Upper lobe of left lung (tissue), 6 donors: ENCODE results near the gene NDUFB4. TPM values are rescaled to one million over a fixed set of nuclear protein-coding genes. Genes with fewer than 3 reads are reported as not detected.

Experiments
- ATAC-seq, 2 donors: fragments of 200-7000 bp; cut with Tn5 transposase; one replicate each; pipeline ENCODE4 v1.9.1; 2022; ENCODE audit warnings: mild to moderate bottlenecking in 2 of 2, moderate library complexity in 2 of 2; ENCODE audit not compliant: low FRiP score in 2 of 2
- DNase-seq, 2 donors: peaks; one replicate each; pipeline ENCODE4 v3.0.0-alpha.2; 2019 to 2020
- H3K27ac ChIP-seq, 4 donors: fragments of 200-600 bp; sonication (generic); one replicate each; pipeline ENCODE4 v1.5.1; 2016 to 2019
- H3K27me3 ChIP-seq, 4 donors: fragments of 200-600 bp; sonication (generic); one replicate each; pipeline ENCODE4 v1.5.1; 2017 to 2019
- H3K36me3 ChIP-seq, 4 donors: fragments of 200-600 bp; sonication (generic); one replicate each; pipeline ENCODE4 v1.5.1; 2016 to 2019
- H3K4me1 ChIP-seq, 4 donors: fragments of 200-600 bp; sonication (generic); one replicate each; pipeline ENCODE4 v1.5.1; 2018 to 2019
- H3K4me3 ChIP-seq, 4 donors: fragments of 200-600 bp; sonication (generic); one replicate each; pipeline ENCODE4 v1.5.1; 2017 to 2019; ENCODE audit warnings: mild to moderate bottlenecking in 2 of 4, moderate library complexity in 1 of 4
- H3K9me3 ChIP-seq, 4 donors: fragments of 200-600 bp; sonication (generic); one replicate each; pipeline ENCODE4 v1.5.1; 2018 to 2019
- CTCF ChIP-seq, 6 experiments: fragments of 450-650 bp in 4 of 6; fragments of 200-600 bp in 2 of 6; sonication (generic) in 2 of 6; IDR thresholded peaks; one replicate each; pipeline ENCODE4 v1.5.1; 2016 to 2019; ENCODE audit warnings: antibody characterized with exemption in 6 of 6
- EP300 ChIP-seq, 4 donors: sonication (generic); formaldehyde crosslinking; IDR thresholded peaks; one replicate each; pipeline ENCODE4 v1.5.1; 2017; ENCODE audit warnings: antibody characterized with exemption in 4 of 4, control low read depth in 2 of 4
- POLR2A ChIP-seq, 4 donors: fragments of 450-650 bp; IDR thresholded peaks; one replicate each; pipeline ENCODE4 v1.5.1; 2016 to 2017; ENCODE audit warnings: antibody characterized with exemption in 4 of 4, mild to moderate bottlenecking in 2 of 4
- POLR2AphosphoS5 ChIP-seq, 2 donors: sonication (generic); formaldehyde crosslinking; IDR thresholded peaks; one replicate each; pipeline ENCODE4 v1.5.1; 2017; ENCODE audit warnings: antibody characterized with exemption in 2 of 2
- WGBS, 2 donors: methylation state at CpG; one replicate each; pipeline ENCODE4 v1.1.5; 2017 to 2018; 5-methylcytosine and 5-hydroxymethylcytosine counted together
- total RNA-seq, 6 donors: library from RNA; depleted of rRNA in 4 of 6; stranded (reverse); fragments of >200 nt in 4 of 6; gene quantifications; one replicate each; pipeline versions ENCODE4 v1.1.0 to v1.2.1, GENCODE V29; 2016 to 2021
- donor health status: DM: no; HTN: no; CAD: no; lungs with moderate emphysema.
- donor health status: DM: no; HTN: yes; CAD: no; lungs with severe emphysema.

NDUFB4 gene
- total RNA-seq, 6 donors from 2014 or later = 29.2 to 105 (median 79.4) TPM

DNA sequence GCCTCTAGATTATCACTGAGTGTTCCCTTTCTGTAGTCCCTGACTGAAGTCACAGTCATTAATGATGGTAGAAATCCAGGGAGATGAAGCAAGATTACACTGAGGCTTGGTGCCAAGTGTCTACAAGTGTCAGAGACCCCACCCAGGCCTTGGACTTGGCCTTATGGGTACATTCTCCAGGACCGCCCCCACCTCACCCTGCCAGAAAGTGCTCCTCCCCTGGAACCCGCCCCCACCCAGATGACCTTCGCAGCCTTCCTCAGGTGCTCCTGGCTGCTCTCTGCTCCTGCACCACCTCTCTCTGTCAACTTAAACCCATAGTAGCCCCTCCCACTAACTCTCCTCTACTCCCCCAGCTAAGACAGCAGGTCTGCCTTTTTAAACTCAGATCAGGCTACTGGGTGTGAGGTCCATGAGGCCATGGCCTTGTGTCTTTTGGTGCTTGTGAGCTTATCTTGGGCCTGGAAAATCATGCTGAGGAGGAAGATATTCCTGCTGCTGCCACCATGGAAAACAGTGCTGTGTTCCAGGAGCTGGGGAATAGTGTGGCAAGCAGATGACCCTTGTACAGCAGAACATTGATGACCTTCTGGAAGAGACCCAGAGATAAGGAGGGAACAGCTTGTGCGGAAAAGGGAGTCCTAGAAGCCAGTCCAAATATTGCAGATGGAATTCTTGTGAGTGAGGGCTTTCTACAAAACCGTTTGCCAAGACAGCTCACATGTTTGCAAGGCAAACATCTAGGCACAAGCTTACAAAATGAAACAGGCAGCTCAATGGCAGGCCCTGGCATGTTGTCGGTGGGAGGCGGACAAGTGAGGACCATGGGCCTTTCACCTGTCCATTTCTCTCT is 40.3 kb upstream of the NDUFB4 start:
- DNase-seq = no peak
- 71 to 77% methylated on average over 7 of the region's 7 CpGs for WGBS, 2 donors
- Histone ChIP-seq H3K36me3 (no peaks in the 10 kb centered on the region), H3K27me3 (no peaks in the 10 kb centered on the region), H3K4me1 (peaks cover 13 to 22% (median 14%) of the 10 kb centered on the region in 4 donors), H3K9me3 (no peaks in the 10 kb centered on the region), H3K27ac (peak overlapping the region in 1 of 4 donors; percentile 32), H3K4me3 (no peak overlapping the region)
- TF ChIP-seq CTCF (IDR thresholded peaks at IDR 0.05) (peak in 1 of 6 experiments; percentile 5), EP300 (IDR thresholded peaks at IDR 0.05) (peak in 1 of 4 donors; percentile 8), POLR2AphosphoS5 (IDR thresholded peaks at IDR 0.05) (peak in 1 of 2 donors; percentile 14), POLR2A (IDR thresholded peaks at IDR 0.05) (no peak)
- peak in 1 of 2 donors; percentile 15 for ATAC-seq

GRCh38 chr3:120557115-120557514 is 39.0 kb upstream of the NDUFB4 start:
- H3K4me1 ChIP-seq = peaks cover 13 to 29% (median 14%) of the 10 kb centered on the region in 4 donors
- H3K27ac ChIP-seq = no peak overlapping the region
- no peaks in the 10 kb centered on the region for H3K36me3 ChIP-seq
- no peak overlapping the region for H3K4me3 ChIP-seq
- ATAC-seq = no peak
- TF ChIP-seq POLR2A (IDR thresholded peaks at IDR 0.05) = no peak
- TF ChIP-seq CTCF (IDR thresholded peaks at IDR 0.05) = no peak
- no peak for TF ChIP-seq POLR2AphosphoS5 (IDR thresholded peaks at IDR 0.05)
- TF ChIP-seq EP300 (IDR thresholded peaks at IDR 0.05) = no peak
- no peaks in the 10 kb centered on the region for H3K9me3 ChIP-seq
- H3K27me3 ChIP-seq = no peaks in the 10 kb centered on the region
- no peak for DNase-seq

DNA sequence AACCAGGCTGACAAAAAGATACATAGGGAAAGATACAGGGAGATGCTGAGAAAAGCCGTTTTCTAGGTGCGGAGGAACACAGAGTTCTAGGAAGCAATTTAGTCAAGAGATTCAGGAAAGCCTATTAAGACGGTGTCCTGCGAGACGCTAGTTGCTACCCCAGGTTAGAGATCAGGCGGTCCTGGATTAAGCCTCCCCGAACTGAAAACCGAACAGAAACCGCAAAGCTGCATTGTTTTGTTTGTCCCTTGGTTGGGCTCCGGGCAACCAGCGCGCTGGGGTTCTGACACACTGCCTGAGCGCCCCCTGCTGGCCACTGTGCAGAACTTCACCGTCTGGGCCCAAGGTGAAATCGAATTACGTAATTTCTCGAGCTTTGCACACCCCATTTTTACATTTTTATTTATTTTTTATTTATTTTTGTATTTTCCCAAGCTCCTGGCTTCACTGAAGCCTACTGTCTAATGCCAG is 37.3 kb upstream of the NDUFB4 start:
- WGBS, 2 donors = 0% methylated on average over 17 of the region's 17 CpGs
- no peaks in the 10 kb centered on the region for H3K27me3 ChIP-seq
- ATAC-seq (peak; percentile 88 to 94), DNase-seq (peak; percentile 88 to 89)
- peaks cover 13 to 29% (median 14%) of the 10 kb centered on the region in 4 donors for H3K4me1 ChIP-seq
- H3K9me3 ChIP-seq = no peaks in the 10 kb centered on the region
- TF ChIP-seq EP300 (IDR thresholded peaks at IDR 0.05) (no peak), CTCF (IDR thresholded peaks at IDR 0.05) (peak; percentile 89 to 97 (median 93))
- peak overlapping the region; percentile 35 to 49 (median 40) for H3K4me3 ChIP-seq
- no peaks in the 10 kb centered on the region for H3K36me3 ChIP-seq
- H3K27ac ChIP-seq = peak overlapping the region; percentile 44 to 82 (median 69)

DNA sequence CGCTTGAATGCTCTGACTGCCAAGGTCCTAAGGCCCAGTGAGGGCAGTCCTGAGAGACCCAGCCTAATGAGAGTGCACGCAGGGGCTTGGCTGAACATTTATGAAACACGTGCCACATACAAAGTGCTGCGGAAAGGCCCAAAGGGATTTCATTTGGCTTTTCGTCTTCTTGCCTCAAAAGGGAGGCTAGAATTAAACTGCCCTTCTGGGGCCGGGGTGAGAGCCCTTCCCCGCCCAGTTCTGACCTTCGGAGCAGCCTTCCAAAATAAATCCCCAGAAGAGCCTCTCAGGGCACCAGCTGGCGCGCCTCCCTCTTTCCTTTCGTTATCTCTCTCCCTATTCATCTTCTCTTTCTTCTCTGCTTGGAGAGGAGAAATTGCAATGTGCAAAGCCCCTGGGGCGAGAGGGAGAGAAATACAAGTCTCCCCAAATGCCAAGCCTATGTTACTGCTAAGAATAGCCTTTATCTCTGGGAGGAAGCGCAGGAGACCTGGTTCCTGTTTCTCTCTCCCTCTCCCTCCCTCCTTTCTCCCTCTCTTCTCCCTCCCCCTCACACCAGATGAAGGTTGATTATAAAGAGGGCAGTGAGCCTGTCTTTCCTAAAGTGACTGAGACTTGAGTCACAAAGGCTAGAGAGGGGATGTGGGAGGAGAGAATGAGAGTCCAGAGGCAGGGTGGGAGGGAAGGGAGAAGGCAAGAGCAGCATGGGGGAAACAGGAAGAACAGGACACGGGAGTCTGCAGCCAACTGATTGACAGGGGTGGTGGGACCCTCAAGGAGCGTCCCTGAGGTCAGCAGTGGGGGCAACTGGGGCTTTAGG is 36.7 kb upstream of the NDUFB4 start:
- peak overlapping the region; percentile 44 to 82 (median 69) for H3K27ac ChIP-seq
- DNase-seq = no peak
- no peaks in the 10 kb centered on the region for H3K36me3 ChIP-seq
- peaks cover 13 to 29% (median 14%) of the 10 kb centered on the region in 4 donors for H3K4me1 ChIP-seq
- peak; percentile 50 to 51 for ATAC-seq
- TF ChIP-seq CTCF (IDR thresholded peaks at IDR 0.05) (peak in 1 of 6 experiments; percentile 45), POLR2AphosphoS5 (IDR thresholded peaks at IDR 0.05) (no peak)
- no peaks in the 10 kb centered on the region for H3K9me3 ChIP-seq
- peak overlapping the region in 3 of 4 donors; percentile 35 to 49 (median 45) for H3K4me3 ChIP-seq
- no peaks in the 10 kb centered on the region for H3K27me3 ChIP-seq
- 8 to 13% methylated on average over 15 of the region's 15 CpGs for WGBS, 2 donors
